ENCODE results near the gene SRP9. TPM values are rescaled to one million over a fixed set of nuclear protein-coding genes. Genes with fewer than 3 reads are reported as not detected.

Gene SRP9
- total RNA-seq, 2 experiments from 2014 or later: 275 to 304 TPM

DNA sequence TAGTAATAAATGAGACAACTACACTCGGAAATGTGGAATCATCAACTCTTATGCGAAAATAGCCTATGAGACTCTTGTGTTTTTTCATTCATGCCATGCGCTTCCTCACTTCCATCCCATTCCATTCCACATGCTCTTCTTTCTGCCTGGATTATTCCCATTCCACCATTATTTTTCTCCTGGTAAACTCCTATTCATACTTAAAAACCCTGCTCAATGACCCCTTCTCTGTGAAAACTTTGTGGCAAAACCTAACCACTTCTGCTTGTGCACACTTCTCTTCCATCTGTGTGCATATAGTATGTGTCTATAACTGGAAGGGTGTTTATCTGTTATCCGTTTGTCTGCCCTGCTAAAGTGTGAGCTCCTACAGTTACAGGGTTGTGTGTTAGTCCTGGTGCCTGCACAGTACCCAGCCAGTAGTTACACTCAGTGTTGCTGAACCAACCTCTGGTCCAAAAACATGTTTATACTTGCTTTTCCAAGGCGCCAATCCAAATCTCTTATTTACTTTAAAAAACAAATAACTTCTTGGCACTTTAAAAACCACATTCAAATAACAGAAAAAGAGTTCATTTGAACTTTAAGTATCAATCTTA, 43.0 kb downstream of the SRP9 start:
- no peak for ATAC-seq
- Mint-ChIP-seq H3K4me3 (no peak overlapping the region), H3K27me3 (no peaks in the 10 kb centered on the region), H3K36me3 (ENCODE audit: low read depth) (no peaks in the 10 kb centered on the region), H3K27ac (no peak overlapping the region), H3K4me1 (ENCODE audit: low read depth) (peaks cover 5% of the 10 kb centered on the region), H3K9me3 (no peaks in the 10 kb centered on the region)
- intact Hi-C loops (cut with micrococcal nuclease): no loop called here
- ChIA-PET POLR2A (interaction anchor here (1.4 kb wide), 1 partner anchor 103 kb away, joined by 3 read pairs; no protein-coding TSS in a partner anchor), CTCF (interaction anchor here (1.1 kb wide), 1 partner anchor 12 kb away, joined by 5 read pairs; no protein-coding TSS in a partner anchor)
- DNase-seq: no peak
- TF ChIP-seq, protein P1, sequence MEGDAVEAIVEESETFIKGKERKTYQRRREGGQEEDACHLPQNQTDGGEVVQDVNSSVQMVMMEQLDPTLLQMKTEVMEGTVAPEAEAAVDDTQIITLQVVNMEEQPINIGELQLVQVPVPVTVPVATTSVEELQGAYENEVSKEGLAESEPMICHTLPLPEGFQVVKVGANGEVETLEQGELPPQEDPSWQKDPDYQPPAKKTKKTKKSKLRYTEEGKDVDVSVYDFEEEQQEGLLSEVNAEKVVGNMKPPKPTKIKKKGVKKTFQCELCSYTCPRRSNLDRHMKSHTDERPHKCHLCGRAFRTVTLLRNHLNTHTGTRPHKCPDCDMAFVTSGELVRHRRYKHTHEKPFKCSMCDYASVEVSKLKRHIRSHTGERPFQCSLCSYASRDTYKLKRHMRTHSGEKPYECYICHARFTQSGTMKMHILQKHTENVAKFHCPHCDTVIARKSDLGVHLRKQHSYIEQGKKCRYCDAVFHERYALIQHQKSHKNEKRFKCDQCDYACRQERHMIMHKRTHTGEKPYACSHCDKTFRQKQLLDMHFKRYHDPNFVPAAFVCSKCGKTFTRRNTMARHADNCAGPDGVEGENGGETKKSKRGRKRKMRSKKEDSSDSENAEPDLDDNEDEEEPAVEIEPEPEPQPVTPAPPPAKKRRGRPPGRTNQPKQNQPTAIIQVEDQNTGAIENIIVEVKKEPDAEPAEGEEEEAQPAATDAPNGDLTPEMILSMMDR (IDR thresholded peaks at IDR 0.05): no peak

DNA sequence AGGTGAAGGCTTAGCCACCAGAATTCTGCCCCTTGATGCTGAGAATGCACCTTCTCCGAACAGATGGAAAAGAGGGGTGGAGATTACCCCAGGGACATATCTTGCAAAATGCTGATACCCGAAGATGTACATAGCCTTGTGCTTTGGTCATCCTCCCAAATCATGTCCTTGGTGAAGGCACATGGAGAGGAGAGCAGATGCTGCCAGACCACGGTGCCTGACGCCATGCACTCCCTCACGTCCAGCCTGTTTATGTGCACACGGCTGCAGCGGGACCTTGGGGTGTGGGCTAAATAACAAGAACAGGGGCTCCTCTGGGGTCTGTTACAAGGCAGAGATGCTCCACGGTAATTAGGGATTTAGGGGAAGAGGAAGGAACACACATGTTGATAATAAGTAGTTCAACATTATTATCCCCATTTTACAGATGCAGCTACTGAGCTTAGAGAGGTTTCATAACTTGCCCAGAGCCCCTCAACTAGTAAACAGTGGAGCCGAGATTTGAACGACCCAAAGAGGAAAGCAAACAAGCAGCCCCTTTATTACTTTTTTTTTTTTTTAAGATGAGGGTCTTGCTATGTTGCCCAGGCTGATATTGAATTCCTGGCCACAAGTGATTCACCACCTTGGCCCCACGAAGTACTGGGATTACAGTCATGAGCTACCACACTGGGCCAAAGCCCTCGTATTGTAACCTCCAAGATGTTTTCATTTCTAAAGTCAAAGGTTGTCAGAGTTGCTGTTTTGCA, 45.2 kb downstream of the SRP9 start:
- ATAC-seq: no peak
- H3K27ac Mint-ChIP-seq: no peak overlapping the region
- H3K36me3 Mint-ChIP-seq (ENCODE audit: low read depth): no peaks in the 10 kb centered on the region
- TF ChIP-seq, protein P1 (IDR thresholded peaks at IDR 0.05): no peak
- no peaks in the 10 kb centered on the region for H3K27me3 Mint-ChIP-seq
- intact Hi-C loops (cut with micrococcal nuclease): no loop called here
- no peak overlapping the region for H3K4me3 Mint-ChIP-seq
- POLR2A ChIA-PET: no interaction called here
- H3K4me1 Mint-ChIP-seq (ENCODE audit: low read depth): peaks cover 2% of the 10 kb centered on the region
- CTCF ChIA-PET: no interaction called here
- H3K9me3 Mint-ChIP-seq: no peaks in the 10 kb centered on the region
- no peak for DNase-seq

DNA sequence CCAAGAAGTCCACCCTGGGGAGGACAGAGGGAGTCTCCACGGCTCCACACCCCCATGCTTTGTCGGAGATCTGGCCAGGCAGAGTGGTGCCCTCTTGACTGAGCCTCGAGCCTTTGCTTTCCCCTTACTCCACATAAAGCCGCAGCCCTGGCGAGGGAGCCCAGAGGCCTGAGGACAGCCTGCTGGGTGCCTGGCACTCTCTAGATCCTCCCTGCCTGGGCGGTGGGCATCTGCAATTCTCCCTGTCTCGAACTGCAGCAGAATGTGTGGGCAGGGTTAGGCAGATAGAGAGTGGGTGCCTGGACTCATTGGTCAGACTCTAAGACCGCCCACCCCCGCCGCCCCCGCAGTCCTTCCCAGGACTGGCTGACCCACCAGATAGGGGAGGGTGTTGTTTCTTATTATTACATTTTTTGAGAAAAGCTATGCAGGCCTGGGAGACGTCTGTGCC, 46.2 kb downstream of the SRP9 start:
- ATAC-seq (no peak), DNase-seq (no peak)
- Mint-ChIP-seq H3K4me1 (ENCODE audit: low read depth) (no peaks in the 10 kb centered on the region), H3K27ac (no peak overlapping the region), H3K9me3 (no peaks in the 10 kb centered on the region), H3K4me3 (no peak overlapping the region), H3K27me3 (no peaks in the 10 kb centered on the region), H3K36me3 (ENCODE audit: low read depth) (no peaks in the 10 kb centered on the region)
- TF ChIP-seq, protein P1 (IDR thresholded peaks at IDR 0.05): no peak
- POLR2A ChIA-PET: no interaction called here
- CTCF ChIA-PET: no interaction called here
- intact Hi-C loops (cut with micrococcal nuclease): no loop called here

DNA sequence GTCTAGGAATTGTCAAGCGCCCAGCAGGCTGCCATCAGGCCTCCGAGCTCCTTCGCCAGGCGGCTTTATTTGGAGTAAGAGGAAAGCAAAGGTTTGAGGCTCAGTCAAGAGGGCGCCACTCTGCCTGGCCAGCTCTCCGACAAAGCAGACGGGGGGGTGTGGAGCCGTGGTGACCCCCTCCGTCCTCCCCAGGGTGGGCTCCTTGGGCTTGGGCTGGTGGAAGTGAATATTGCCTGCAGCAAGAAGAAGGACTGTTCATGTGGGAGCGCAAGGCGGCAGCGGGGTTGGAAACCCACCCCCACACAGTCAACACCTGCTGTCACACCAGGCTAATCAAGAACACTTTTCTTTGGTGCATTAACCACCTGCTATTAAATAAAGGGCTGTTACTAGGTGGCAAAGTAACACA, 46.9 kb downstream of the SRP9 start:
- H3K4me1 Mint-ChIP-seq (ENCODE audit: low read depth): no peaks in the 10 kb centered on the region
- POLR2A ChIA-PET: no interaction called here

More for the DNA sequence above, 46.9 kb downstream of the SRP9 start:
- Mint-ChIP-seq H3K27ac (no peak overlapping the region), H3K27me3 (no peaks in the 10 kb centered on the region), H3K36me3 (ENCODE audit: low read depth) (no peaks in the 10 kb centered on the region), H3K4me3 (no peak overlapping the region), H3K9me3 (no peaks in the 10 kb centered on the region)
- CTCF ChIA-PET: no interaction called here
- ATAC-seq (no peak), DNase-seq (no peak)
- TF ChIP-seq, protein P1 (IDR thresholded peaks at IDR 0.05): no peak
- intact Hi-C loops (cut with micrococcal nuclease): no loop called here
